Measurements from ENCODE around the gene GRIP1.

- TF ChIP-seq, protein P1, sequence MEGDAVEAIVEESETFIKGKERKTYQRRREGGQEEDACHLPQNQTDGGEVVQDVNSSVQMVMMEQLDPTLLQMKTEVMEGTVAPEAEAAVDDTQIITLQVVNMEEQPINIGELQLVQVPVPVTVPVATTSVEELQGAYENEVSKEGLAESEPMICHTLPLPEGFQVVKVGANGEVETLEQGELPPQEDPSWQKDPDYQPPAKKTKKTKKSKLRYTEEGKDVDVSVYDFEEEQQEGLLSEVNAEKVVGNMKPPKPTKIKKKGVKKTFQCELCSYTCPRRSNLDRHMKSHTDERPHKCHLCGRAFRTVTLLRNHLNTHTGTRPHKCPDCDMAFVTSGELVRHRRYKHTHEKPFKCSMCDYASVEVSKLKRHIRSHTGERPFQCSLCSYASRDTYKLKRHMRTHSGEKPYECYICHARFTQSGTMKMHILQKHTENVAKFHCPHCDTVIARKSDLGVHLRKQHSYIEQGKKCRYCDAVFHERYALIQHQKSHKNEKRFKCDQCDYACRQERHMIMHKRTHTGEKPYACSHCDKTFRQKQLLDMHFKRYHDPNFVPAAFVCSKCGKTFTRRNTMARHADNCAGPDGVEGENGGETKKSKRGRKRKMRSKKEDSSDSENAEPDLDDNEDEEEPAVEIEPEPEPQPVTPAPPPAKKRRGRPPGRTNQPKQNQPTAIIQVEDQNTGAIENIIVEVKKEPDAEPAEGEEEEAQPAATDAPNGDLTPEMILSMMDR (IDR thresholded peaks at IDR 0.05; ENCODE audit: low read depth, low read length) = no peak
- TF ChIP-seq POLR2A (IDR thresholded peaks at IDR 0.05; ENCODE audit: extremely low read depth, insufficient read length) = no peak
- no peak for TF ChIP-seq MAX (IDR thresholded peaks at IDR 0.05; ENCODE audit: low read depth, low read length)
Measured at GRCh38 chr12:66661357-66661756, 17.5 kb downstream of the GRIP1 start.

Data from NB4 (cell line).